HAP-1 (cell line): ENCODE results near the gene MED19.
A peak's percentile ranks its signal among the peaks of the same experiment; 100 is the strongest.

Source experiments
- DNase-seq, 2 experiments: peaks; one replicate each; pipeline ENCODE4 v3.0.0-alpha.2; 2016 to 2020; ENCODE audit warnings: low spot score in 2 of 2
- H3K27me3 ChIP-seq: fragments of 250-450 bp; sonication (Bioruptor Pico); 2 replicates; pipeline ENCODE4 v1.5.1; 2020; ENCODE audit warnings: low read depth, mild to moderate bottlenecking, moderate library complexity
- H3K36me3 ChIP-seq: fragments of 250-450 bp; sonication (Bioruptor Pico); replicated peaks from 2 replicates; pipeline ENCODE4 v1.5.1; 2020; ENCODE audit warnings: mild to moderate bottlenecking
- H3K4me1 ChIP-seq: fragments of 250-450 bp; sonication (Bioruptor Pico); 2 replicates; pipeline ENCODE4 v1.5.1; 2020; ENCODE audit warnings: mild to moderate bottlenecking
- H3K4me3 ChIP-seq: fragments of 250-450 bp; sonication (Bioruptor Pico); 2 replicates; pipeline ENCODE4 v1.5.1; 2020; ENCODE audit warnings: mild to moderate bottlenecking, moderate library complexity
- H3K9me3 ChIP-seq: fragments of 250-450 bp; sonication (Bioruptor Pico); 2 replicates; pipeline ENCODE4 v1.5.1; 2020; ENCODE audit warnings: mild to moderate bottlenecking, moderate library complexity
- in situ Hi-C: fragments of 300-500 bp; cut with MboI; formaldehyde crosslinking; loops from 3 replicates; pipeline ENCODE4 v1.14.3; 2020; ENCODE audit warnings: low sequenced_read_pairs, inconsistent platforms, mixed read lengths

The MED19 gene

GRCh38 chr11:57711414-57712255 lies at the start of gene MED19:
Gene MED19 (minus strand): TSS chr11:57712215. CDS start chr11:57712179, 36 bp downstream.
- in situ Hi-C loops: no loop called here
- peak; percentile 83 to 91 for DNase-seq

GRCh38 chr11:57758174-57758573 lies 46.2 kb upstream of the MED19 start:
- no peaks in the 10 kb centered on the region for H3K9me3 ChIP-seq
- H3K4me3 ChIP-seq: no peak overlapping the region
- in situ Hi-C loops: no loop called here
- H3K36me3 ChIP-seq: no peaks in the 10 kb centered on the region
- no peak for DNase-seq
- H3K27me3 ChIP-seq: no peaks in the 10 kb centered on the region
- no peaks in the 10 kb centered on the region; the same call in 1 of the 2 replicates for H3K4me1 ChIP-seq

More at GRCh38 chr11:57711414-57712255, at the start of gene MED19:
- peaks cover 11% of the 10 kb centered on the region for H3K4me1 ChIP-seq
- H3K9me3 ChIP-seq: no peaks in the 10 kb centered on the region
- no peaks in the 10 kb centered on the region for H3K27me3 ChIP-seq
- H3K36me3 ChIP-seq: peaks cover 12% of the 10 kb centered on the region
- H3K4me3 ChIP-seq: peak within 1 kb of the TSS; percentile 87

DNA sequence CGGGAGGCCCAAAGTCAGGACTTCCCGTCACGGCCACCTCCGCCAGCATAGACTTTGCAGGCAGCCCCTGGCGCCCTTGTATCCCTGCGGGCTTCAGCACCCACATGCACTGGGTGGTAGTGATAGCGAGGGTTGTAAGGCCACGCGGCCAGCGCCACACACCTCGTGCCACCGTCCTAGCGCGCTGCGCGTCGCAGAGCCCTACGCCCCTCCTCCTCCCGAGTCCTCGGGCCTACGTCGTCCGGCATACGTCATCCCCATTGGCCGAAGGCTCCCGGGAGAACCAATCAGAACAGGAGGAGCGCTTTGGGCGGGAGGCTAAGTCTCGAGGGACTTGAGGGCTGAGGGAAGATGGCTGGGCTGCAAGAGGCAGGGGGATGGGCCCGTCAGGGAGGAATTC lies 40.9 kb upstream of the MED19 start:
- Histone ChIP-seq H3K4me1 (no peaks in the 10 kb centered on the region), H3K4me3 (no peak overlapping the region), H3K36me3 (no peaks in the 10 kb centered on the region), H3K27me3 (no peaks in the 10 kb centered on the region), H3K9me3 (no peaks in the 10 kb centered on the region)
- DNase-seq: no peak
- in situ Hi-C loops: no loop called here

- peak in 1 of 2 experiments; percentile 39 for DNase-seq
- Histone ChIP-seq H3K9me3 (no peaks in the 10 kb centered on the region), H3K27me3 (no peaks in the 10 kb centered on the region), H3K36me3 (no peaks in the 10 kb centered on the region), H3K4me3 (no peak within 1 kb of the TSS), H3K4me1 (no peaks in the 10 kb centered on the region)
- in situ Hi-C loops: no loop called here
Measured at GRCh38 chr11:57751676-57752253, 39.8 kb upstream of the MED19 start, which contains the start of gene BTBD18. Gene BTBD18 (minus strand): TSS chr11:57751819. CDS start chr11:57751188, 631 bp downstream.

- Histone ChIP-seq H3K27me3 (no peaks in the 10 kb centered on the region), H3K4me3 (no peak overlapping the region), H3K36me3 (no peaks in the 10 kb centered on the region), H3K9me3 (no peaks in the 10 kb centered on the region), H3K4me1 (no peaks in the 10 kb centered on the region)
- in situ Hi-C loops: no loop called here
- DNase-seq: no peak
Measured at GRCh38 chr11:57751176-57751575, 39.2 kb upstream of the MED19 start.

- no peak for DNase-seq
- Histone ChIP-seq H3K9me3 (no peaks in the 10 kb centered on the region), H3K36me3 (peaks cover 31% of the 10 kb centered on the region), H3K4me3 (no peak overlapping the region), H3K4me1 (peaks cover 4% of the 10 kb centered on the region), H3K27me3 (no peaks in the 10 kb centered on the region)
- in situ Hi-C loops: no loop called here
Measured at GRCh38 chr11:57746920-57747319, 34.9 kb upstream of the MED19 start.

GRCh38 chr11:57745206-57745605 lies 33.2 kb upstream of the MED19 start:
- no peaks in the 10 kb centered on the region for H3K9me3 ChIP-seq
- H3K4me3 ChIP-seq: no peak overlapping the region
- H3K4me1 ChIP-seq: peaks cover 4% of the 10 kb centered on the region
- in situ Hi-C loops: no loop called here
- peaks cover 31% of the 10 kb centered on the region for H3K36me3 ChIP-seq
- no peak for DNase-seq
- no peaks in the 10 kb centered on the region for H3K27me3 ChIP-seq

GRCh38 chr11:57744357-57744756 lies 32.3 kb upstream of the MED19 start:
- DNase-seq: no peak
- H3K4me3 ChIP-seq: no peak overlapping the region
- peaks cover 4% of the 10 kb centered on the region for H3K4me1 ChIP-seq
- no peaks in the 10 kb centered on the region for H3K27me3 ChIP-seq
- in situ Hi-C loops: no loop called here
- H3K36me3 ChIP-seq: peaks cover 31% of the 10 kb centered on the region
- H3K9me3 ChIP-seq: no peaks in the 10 kb centered on the region

DNA sequence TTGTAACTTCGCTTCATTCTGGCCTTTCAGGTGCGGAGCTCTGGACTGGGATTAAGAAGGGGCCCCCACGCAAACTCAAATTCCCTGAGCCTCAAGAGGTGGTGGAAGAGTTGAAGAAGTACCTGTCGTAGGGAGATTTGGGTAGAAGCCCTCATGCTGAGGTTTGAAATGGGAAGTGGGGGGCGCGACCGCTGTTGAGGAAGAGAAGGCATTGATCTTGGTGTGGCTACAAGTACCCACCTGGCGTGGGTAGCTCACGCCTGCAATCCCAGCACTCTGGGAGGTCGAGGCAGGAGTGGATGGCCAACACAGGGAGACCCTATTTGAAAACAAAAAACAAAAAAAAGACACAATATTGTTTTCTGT lies 30.1 kb upstream of the MED19 start:
- no peaks in the 10 kb centered on the region for H3K27me3 ChIP-seq
- peaks cover 52% of the 10 kb centered on the region for H3K36me3 ChIP-seq
- H3K4me3 ChIP-seq: peak overlapping the region; percentile 93
- no peaks in the 10 kb centered on the region for H3K9me3 ChIP-seq
- no peak for DNase-seq
- in situ Hi-C loops: no loop called here
- H3K4me1 ChIP-seq: peaks cover 4% of the 10 kb centered on the region

DNA sequence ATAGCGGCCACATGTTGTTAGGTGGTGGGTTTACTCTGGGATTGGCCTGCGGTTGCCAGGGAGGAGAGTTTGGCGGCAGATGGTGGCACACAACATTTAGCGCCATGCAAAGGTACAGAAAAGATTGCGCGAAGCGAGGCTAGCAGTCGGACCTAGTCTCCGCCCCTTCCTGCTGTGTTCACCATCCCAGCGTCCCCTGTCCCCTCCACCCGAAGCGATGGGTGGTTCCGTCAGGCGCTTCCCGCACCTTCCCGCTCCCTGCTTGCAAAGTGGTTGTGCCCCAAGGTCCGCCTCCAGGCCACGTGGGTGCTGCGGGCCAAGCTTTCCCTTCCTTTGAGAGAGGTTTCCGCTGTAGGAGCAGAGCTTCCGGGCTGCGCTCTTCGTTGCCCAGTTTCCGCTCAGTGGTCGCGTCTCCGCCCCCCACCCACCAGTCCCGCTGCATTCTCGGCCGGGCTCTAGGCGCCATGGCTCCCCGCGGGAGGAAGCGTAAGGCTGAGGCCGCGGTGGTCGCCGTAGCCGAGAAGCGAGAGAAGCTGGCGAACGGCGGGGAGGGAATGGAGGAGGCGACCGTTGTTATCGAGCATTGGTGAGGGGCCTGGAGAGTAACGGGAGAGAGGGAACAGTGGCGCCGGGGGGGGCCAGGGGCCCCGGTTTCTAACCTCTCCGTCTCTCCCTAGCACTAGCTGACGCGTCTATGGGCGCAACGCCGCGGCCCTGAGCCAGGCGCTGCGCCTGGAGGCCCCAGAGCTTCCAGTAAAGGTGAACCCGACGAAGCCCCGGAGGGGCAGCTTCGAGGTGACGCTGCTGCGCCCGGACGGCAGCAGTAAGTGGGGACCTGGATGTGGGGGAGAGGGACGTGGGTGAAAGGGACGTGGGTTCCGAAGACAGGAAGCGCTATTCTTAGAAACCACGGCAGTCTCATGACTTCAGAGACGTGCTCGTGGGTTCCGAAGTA lies 29.4 kb upstream of the MED19 start, which contains the start of gene SELENOH:
SELENOH (plus strand) TSS at position 360 of the 955 bp plus-strand sequence; CDS start at position 465, 105 bp downstream.
- peak within 1 kb of the TSS; percentile 93 for H3K4me3 ChIP-seq
- peak; percentile 97 to 98 for DNase-seq
- H3K4me1 ChIP-seq: peaks cover 4% of the 10 kb centered on the region
- H3K27me3 ChIP-seq: no peaks in the 10 kb centered on the region
- in situ Hi-C loops: no loop called here
- H3K36me3 ChIP-seq: peaks cover 52% of the 10 kb centered on the region
- no peaks in the 10 kb centered on the region for H3K9me3 ChIP-seq

GRCh38 chr11:57735619-57736298 lies 23.7 kb upstream of the MED19 start:
- no peak overlapping the region for H3K4me3 ChIP-seq
- no peaks in the 10 kb centered on the region for H3K9me3 ChIP-seq
- H3K27me3 ChIP-seq: no peaks in the 10 kb centered on the region
- peaks cover 25% of the 10 kb centered on the region for H3K36me3 ChIP-seq
- no peaks in the 10 kb centered on the region; the same call in 1 of the 2 replicates for H3K4me1 ChIP-seq
- DNase-seq: no peak
- in situ Hi-C loops: no loop called here

DNA sequence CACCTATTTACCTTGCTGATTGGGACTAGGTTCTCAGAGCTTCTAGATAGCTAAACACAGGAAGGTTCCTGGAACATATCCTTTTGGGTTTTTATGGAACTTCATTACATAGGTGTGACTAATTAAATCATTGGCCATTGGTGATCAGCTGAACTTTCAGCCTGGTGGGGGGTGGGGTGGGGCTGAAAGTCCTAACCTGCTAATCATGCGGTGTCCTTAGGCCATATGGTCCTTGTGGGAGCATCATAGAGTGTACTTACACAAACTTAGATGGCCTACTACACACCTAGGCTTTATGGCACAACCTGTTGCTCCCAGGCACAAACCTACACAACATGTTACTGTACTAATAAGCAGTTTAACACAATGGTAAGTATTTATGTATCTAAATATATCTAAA lies 20.6 kb upstream of the MED19 start:
- in situ Hi-C loops: no loop called here
- H3K4me3 ChIP-seq: no peak overlapping the region
- H3K27me3 ChIP-seq: no peaks in the 10 kb centered on the region
- no peak for DNase-seq
- H3K4me1 ChIP-seq: peaks cover 16% of the 10 kb centered on the region
- H3K9me3 ChIP-seq: no peaks in the 10 kb centered on the region
- H3K36me3 ChIP-seq: peaks cover 8% of the 10 kb centered on the region

GRCh38 chr11:57729479-57729878 lies 17.5 kb upstream of the MED19 start:
- Histone ChIP-seq H3K4me1 (peaks cover 20% of the 10 kb centered on the region), H3K4me3 (no peak overlapping the region), H3K27me3 (no peaks in the 10 kb centered on the region), H3K36me3 (no peaks in the 10 kb centered on the region; the same call in none of the 2 replicates), H3K9me3 (no peaks in the 10 kb centered on the region)
- in situ Hi-C loops: no loop called here
- DNase-seq: peak in 1 of 2 experiments; percentile 33
